ENCODE results near the gene FTO.
"Not testable (repeated sequence)": the region's sequence is repeated elsewhere in the genome, so short reads cannot be mapped to it uniquely, and the experiment has no call there.

Gene FTO

DNA sequence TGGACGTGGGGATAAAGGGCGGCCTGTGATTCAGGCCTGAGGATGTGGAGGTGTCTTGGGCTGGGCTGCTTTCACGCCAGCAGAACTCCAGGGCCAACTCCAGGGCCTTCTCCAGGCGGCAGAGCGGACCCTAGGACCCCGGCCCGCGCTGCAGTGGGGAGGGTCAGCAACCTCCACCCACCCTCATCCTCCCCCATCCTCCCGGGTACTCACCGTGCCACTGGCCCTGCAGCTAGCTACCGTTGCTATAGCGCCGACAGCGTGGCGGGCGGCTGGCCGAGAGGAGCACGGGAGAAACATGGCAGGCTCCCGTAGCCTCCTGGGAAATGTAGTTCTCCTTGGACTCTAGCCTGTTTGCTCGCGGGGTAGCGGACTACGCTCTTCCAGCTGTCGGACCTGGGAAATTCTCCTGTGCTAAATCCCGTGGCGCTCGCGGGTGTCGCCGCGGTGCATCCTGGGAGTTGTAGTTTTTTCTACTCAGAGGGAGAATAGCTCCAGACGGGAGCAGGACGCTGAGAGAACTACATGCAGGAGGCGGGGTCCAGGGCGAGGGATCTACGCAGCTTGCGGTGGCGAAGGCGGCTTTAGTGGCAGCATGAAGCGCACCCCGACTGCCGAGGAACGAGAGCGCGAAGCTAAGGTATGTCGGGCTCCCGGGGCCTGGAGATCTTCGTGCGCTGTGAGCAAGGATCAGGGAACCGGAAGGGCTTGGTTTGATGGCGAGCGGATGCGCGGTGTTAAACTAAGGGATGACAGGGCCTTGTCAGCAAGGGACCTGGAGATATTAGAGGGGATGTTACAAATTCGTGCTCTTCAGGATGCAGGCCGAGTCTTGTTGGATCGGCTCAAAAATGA, at the start of gene FTO, which contains the start of gene RPGRIP1L:
Gene FTO (plus strand): TSS at position 567 of the 855 bp plus-strand sequence.
Gene RPGRIP1L (minus strand): TSS at position 270 of the 855 bp plus-strand sequence. CDS start 3,136 bp downstream, outside the sequence.
- DNase-seq (ENCODE audit: low spot score), result peak; percentile 99

- no peak for DNase-seq (ENCODE audit: low spot score)
Observed at GRCh38 chr16:53654946-53655345, 49.0 kb upstream of the FTO start.

GRCh38 chr16:53662072-53662471, 41.9 kb upstream of the FTO start:
- DNase-seq (ENCODE audit: low spot score), result no peak

GRCh38 chr16:53664724-53665345, 39.1 kb upstream of the FTO start:
- DNase-seq (ENCODE audit: low spot score), result no peak

DNA sequence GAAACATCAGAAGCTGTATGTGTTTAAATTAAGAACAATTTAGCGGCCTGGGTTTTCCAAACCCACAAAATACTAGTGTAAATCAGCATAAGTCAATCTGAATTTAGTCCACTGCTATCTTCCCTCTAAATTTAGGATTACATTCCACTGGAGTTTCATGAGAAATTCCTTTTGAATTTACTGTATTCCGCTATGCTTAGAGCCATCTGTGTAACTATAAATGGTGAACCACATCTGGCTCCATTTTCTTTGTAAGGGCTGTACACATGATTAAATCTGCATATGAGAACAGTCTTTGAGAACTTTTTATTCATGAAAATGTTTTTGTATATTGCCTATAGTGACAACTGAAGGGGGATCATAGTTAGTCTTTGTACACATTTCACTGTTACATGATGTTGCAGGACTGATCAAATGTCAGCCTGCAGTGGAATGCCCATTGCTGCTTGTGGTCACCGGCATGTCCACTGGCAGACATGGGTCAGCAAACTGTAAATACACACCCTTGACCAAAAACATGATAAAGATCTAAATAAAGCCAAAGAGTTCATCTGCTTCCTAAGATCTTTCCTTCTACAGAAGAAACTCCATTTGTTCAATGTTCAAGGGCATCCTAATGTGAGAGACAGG, 37.1 kb upstream of the FTO start:
- DNase-seq (ENCODE audit: low spot score), result no peak

DNA sequence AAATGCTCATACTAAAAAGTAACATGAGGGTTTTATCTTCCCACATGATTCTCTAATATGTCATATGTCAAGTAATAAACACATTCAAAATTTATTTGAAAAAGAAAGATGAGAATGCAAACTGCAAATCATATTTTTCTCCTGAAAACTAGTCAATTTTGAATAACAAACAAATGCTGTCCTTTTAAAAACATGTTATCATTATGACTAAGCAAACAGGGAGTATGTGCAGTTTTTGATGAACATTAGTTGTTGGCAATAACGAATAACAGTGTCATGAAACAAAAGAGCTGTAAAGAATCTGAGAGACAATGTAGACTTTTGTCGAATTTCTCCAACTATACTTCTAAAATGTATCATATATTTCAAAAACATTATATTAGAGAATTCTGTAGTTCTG, 35.1 kb upstream of the FTO start:
- DNase-seq (ENCODE audit: low spot score), result no peak

GRCh38 chr16:53672461-53672860, 31.5 kb upstream of the FTO start:
- DNase-seq (ENCODE audit: low spot score), result no peak

DNA sequence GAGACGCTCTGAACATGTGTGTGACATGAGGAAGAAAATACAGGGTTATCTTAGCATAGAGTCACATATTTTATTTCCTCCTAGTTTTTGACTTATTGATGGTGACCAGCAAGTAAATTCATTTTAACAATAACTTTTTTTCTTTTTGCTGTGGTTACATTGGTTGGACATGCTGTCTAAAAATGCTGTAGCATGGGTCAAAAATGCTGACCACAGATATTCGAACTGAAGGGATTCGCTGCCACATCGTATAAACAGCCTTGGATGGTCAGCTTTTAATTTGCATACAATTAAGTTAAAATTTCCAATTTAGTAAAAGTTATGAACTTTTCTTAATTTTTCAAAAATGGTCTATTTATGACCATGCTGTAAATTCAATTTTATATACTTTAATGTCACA, 30.8 kb upstream of the FTO start:
- DNase-seq (ENCODE audit: low spot score), result no peak

DNA sequence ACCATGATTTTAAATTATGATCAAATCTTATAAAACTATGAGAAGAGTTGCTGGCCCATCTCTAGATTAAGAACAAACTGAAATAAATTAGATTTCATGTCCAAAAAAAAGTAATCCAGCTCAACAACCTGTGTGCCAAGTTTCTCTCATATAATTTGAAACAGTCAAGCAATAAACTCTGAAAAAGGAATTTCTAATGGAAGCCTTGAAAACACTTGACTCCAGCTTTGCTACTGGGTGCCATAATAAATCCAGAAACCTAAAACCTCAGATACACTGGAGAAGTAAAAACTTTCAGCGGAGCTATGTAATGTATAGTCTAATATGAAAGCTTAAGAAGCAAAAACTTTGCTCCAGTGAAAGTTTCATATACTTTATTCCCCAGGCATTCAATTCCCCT, 25.8 kb upstream of the FTO start:
- no peak for DNase-seq (ENCODE audit: low spot score)

GRCh38 chr16:53678756-53679343, 25.1 kb upstream of the FTO start:
- DNase-seq (ENCODE audit: low spot score), result no peak

DNA sequence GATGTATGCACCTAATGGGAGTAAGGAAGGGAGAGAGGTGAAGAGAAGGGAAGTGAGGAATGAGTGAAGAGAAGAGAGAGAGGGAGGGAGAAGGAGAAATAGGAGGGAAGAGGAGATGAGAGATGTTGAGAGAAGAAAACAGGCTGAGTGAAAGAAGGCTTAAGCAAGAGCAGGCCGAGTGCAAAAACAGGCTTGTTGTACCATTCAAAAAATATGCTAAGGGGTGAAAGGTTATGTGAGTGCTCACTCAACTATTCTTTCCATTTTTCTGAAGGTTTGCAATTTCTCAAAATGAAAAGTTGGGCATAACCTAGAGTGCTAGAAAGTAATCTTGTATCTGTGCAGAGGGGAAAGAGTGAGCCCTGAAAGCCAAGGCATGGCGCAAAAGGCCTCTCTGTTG, 23.2 kb upstream of the FTO start:
- no peak for DNase-seq (ENCODE audit: low spot score)

DNA sequence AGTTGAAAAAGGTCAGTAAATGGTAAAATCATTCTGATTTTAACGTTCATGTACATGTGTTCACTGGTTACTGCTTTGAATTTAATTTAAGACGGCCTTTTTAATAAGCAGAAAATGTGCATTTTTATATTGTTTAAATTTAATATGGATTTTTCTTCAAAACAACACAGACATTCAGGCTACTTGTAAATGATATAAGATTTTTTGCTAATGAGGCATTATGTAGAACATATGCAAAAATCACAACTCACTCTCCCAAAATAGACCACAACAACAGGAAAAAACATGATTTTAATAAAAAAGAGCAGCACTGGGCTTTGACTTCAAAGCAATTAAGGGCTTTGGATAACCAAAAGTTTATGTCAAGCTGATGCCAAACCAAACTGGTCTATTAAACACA, 22.6 kb upstream of the FTO start:
- DNase-seq (ENCODE audit: low spot score), result no peak

- not testable (repeated sequence) for DNase-seq (ENCODE audit: low spot score)
Observed at GRCh38 chr16:53685334-53685733, 18.6 kb upstream of the FTO start.

- no peak for DNase-seq (ENCODE audit: low spot score)
Observed at GRCh38 chr16:53686710-53687109, 17.2 kb upstream of the FTO start.

DNA sequence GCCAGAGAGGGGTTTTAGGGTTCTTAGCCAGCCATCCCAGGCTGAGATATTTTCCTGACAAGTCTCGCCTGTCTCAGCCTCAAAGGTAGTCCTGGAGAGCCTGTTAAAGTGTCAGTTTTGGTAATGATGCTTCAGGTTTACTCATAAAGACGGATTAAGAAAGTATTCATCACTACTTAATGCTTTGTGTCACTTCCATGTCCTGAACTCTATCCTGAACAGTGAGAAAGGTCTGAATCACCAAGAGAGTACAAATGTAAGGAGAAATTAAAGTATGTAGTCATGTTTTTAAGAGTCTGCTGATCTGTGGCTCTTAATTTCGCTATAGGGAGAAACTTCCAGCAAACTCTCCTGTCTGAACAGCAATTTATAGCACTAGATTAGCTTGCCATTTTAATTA, 14.3 kb upstream of the FTO start:
- no peak for DNase-seq (ENCODE audit: low spot score)

GRCh38 chr16:53690771-53691170, 13.2 kb upstream of the FTO start:
- no peak for DNase-seq (ENCODE audit: low spot score)

DNA sequence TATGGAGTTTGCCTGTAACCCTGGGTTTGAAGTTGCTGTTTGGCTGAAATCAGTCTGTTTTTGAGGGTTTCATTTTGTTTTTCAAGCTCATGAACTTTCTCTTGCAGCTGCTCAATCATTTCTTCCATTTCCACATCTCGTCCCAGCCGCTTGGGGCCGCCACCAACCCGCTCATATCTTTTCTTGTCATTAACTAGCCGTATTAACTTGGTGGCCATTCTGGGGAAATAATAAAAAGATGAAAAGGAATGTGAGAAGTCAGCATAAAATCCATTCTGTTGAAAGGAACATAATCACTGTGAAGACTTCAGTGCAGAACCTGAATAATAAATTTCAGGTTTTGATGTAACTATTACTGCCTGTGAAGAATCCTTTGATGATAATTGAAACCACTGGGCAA, 11.8 kb upstream of the FTO start:
- DNase-seq (ENCODE audit: low spot score), result no peak

DNA sequence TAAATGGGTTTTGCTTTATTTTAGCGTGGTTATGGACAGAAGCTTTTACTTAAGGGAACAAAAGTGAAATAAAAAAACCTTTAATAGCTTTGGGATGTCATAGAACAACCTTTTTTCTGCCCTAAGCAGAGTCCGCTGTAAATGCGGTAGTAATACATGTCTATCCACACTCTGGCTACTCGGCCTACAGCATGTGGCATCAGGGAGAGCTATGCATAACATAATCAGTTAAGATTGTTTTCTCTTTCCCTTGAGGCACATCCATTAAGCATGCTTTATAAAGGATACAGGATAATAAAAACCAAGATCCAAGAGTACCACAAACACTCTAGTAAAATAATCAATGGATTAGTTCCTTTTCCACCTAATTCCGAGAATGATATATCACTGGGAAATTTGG, 10.6 kb upstream of the FTO start:
- no peak for DNase-seq (ENCODE audit: low spot score)

- no peak for DNase-seq (ENCODE audit: low spot score)
Observed at GRCh38 chr16:53695070-53695469, 8.9 kb upstream of the FTO start.

DNA sequence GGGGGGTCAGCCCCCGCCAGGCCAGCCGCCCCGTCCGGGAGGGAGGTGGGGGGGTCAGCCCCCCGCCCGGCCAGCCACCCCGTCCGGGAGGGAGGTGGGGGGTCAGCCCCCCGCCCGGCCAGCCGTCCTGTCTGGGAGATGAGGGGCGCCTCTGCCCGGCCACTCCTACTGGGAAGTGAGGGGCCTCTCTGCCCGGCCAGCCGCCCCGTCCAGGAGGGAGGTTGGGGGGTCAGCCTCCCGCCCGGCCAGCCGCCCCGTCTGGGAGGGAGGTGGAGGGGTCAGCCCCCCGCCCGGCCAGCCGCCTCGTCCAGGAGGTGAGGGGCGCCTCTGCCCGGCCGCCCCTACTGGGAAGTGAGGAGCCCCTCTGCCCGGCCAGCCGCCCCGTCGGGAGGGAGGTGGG, 5.7 kb upstream of the FTO start:
- not testable (repeated sequence) for DNase-seq (ENCODE audit: low spot score)

GRCh38 chr16:53704445-53704813, 473 bp downstream of the FTO start:
- no peak for DNase-seq (ENCODE audit: low spot score)

- no peak for DNase-seq (ENCODE audit: low spot score)
Observed at GRCh38 chr16:53707671-53708070, 3.7 kb downstream of the FTO start.

GRCh38 chr16:53708490-53708889, 4.5 kb downstream of the FTO start:
- DNase-seq (ENCODE audit: low spot score), result no peak

All from globus pallidus (tissue), 1 donor.